ENCODE measurements around the gene KRTAP5-2.

DNA sequence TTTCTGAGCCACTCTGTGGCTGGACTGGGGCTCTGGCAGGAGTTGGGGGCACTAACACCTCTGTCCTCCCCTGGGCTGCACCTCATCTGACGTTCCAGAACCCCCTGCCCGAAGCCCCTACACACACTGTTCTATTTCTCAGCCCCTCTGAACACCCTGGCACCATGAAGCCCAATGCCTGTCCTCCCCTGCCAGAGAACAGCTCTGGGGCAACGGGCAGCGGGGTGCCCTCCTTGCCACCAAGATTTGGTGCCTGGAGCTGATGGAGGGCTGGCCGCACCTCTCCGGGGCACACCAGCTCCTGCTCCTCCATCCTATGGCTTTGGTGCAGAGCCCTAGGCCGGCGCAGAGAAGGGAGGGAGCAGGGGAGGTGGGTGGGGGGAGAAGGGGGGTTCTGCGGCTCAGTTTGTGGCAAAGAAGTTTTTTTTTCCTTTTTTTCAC, 42.4 kb downstream of the KRTAP5-2 start:
- TF ChIP-seq, protein P1, sequence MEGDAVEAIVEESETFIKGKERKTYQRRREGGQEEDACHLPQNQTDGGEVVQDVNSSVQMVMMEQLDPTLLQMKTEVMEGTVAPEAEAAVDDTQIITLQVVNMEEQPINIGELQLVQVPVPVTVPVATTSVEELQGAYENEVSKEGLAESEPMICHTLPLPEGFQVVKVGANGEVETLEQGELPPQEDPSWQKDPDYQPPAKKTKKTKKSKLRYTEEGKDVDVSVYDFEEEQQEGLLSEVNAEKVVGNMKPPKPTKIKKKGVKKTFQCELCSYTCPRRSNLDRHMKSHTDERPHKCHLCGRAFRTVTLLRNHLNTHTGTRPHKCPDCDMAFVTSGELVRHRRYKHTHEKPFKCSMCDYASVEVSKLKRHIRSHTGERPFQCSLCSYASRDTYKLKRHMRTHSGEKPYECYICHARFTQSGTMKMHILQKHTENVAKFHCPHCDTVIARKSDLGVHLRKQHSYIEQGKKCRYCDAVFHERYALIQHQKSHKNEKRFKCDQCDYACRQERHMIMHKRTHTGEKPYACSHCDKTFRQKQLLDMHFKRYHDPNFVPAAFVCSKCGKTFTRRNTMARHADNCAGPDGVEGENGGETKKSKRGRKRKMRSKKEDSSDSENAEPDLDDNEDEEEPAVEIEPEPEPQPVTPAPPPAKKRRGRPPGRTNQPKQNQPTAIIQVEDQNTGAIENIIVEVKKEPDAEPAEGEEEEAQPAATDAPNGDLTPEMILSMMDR (IDR thresholded peaks at IDR 0.05; ENCODE audit: borderline replicate concordance, extremely low read depth, low read length, poor library complexity, severe bottlenecking): no peak
- TF ChIP-seq EZH2 (IDR thresholded peaks at IDR 0.05; ENCODE audit: borderline replicate concordance, low read depth, low read length, severe bottlenecking): no peak

Measured in DND-41 (cell line).